ENCODE results near the gene KRTAP5-1. TPM values are rescaled to one million over a fixed set of nuclear protein-coding genes. Genes with fewer than 3 reads are reported as not detected.
"Not testable (repeated sequence)": the region's sequence is repeated elsewhere in the genome, so short reads cannot be mapped to it uniquely, and the experiment has no call there.

The KRTAP5-1 gene
- total RNA-seq, 2 experiments from 2014 or later, result not detected

DNA sequence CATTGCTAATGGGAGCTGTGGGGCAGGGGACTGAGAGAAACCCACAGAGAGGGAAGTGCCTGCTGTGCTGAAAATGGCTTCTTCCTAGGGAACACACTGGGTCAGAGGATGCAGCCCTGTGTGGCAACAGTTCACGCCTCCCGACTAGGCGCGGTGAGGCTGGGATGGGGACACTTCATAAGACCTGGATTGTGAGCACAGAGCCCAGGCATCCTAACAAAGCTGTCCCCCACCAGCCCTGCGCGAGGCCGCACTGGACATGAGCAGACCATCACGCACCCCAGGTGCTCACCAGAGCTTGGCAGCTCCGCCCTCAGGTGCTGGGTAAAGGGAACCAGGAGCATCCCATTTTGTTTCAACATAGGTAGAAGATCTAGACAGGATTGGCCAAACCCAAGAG, 38.6 kb upstream of the KRTAP5-1 start:
- peaks cover 6% of the 10 kb centered on the region for H3K4me1 Mint-ChIP-seq (ENCODE audit: low read depth)
- POLR2A ChIA-PET, result interaction anchor here (0.7 kb wide), 1 partner anchor 10 kb away, joined by 3 read pairs; no protein-coding TSS in a partner anchor
- H3K27me3 Mint-ChIP-seq, result peaks cover 11% of the 10 kb centered on the region
- CTCF ChIA-PET, result interaction anchor here (0.6 to 1.4 kb wide), 3 partner anchors 14 to 343 kb away, joined by 3 to 4 read pairs (median 3); no protein-coding TSS in a partner anchor
- no peak overlapping the region for H3K4me3 Mint-ChIP-seq
- ATAC-seq (no peak), DNase-seq (no peak)
- intact Hi-C loops (cut with micrococcal nuclease), result no loop called here
- no peak overlapping the region for H3K27ac Mint-ChIP-seq
- TF ChIP-seq, protein P1, sequence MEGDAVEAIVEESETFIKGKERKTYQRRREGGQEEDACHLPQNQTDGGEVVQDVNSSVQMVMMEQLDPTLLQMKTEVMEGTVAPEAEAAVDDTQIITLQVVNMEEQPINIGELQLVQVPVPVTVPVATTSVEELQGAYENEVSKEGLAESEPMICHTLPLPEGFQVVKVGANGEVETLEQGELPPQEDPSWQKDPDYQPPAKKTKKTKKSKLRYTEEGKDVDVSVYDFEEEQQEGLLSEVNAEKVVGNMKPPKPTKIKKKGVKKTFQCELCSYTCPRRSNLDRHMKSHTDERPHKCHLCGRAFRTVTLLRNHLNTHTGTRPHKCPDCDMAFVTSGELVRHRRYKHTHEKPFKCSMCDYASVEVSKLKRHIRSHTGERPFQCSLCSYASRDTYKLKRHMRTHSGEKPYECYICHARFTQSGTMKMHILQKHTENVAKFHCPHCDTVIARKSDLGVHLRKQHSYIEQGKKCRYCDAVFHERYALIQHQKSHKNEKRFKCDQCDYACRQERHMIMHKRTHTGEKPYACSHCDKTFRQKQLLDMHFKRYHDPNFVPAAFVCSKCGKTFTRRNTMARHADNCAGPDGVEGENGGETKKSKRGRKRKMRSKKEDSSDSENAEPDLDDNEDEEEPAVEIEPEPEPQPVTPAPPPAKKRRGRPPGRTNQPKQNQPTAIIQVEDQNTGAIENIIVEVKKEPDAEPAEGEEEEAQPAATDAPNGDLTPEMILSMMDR (IDR thresholded peaks at IDR 0.05), result no peak
- H3K36me3 Mint-ChIP-seq (ENCODE audit: low read depth), result no peaks in the 10 kb centered on the region
- no peaks in the 10 kb centered on the region for H3K9me3 Mint-ChIP-seq

- CTCF ChIA-PET, result interaction anchor here (1.3 kb wide), 1 partner anchor 9 kb away, joined by 3 read pairs; no protein-coding TSS in a partner anchor
- ATAC-seq, result no peak
Observed at GRCh38 chr11:1622086-1622485, 37.0 kb upstream of the KRTAP5-1 start, which contains the start of gene KRTAP5-4. Gene KRTAP5-4, minus strand, starts transcription at chr11:1622138. Its CDS starts 45 bp downstream, at chr11:1622093.

GRCh38 chr11:1619449-1619848, 34.4 kb upstream of the KRTAP5-1 start:
- Mint-ChIP-seq H3K27me3 (peaks cover 23% of the 10 kb centered on the region), H3K36me3 (ENCODE audit: low read depth) (no peaks in the 10 kb centered on the region), H3K4me1 (ENCODE audit: low read depth) (peaks cover 6% of the 10 kb centered on the region), H3K9me3 (no peaks in the 10 kb centered on the region), H3K4me3 (no peak overlapping the region), H3K27ac (peak overlapping the region; percentile 11)
- POLR2A ChIA-PET, result no interaction called here
- CTCF ChIA-PET, result interaction anchor here (0.8 to 3.7 kb wide), 3 partner anchors 9 to 31 kb away, joined by 3 to 24 read pairs (median 3); no protein-coding TSS in a partner anchor
- TF ChIP-seq, protein P1 (IDR thresholded peaks at IDR 0.05), result no peak
- peak; percentile 90 for ATAC-seq
- peak; percentile 55 for DNase-seq
- intact Hi-C loops (cut with micrococcal nuclease), result no loop called here

More at GRCh38 chr11:1622086-1622485, 37.0 kb upstream of the KRTAP5-1 start, which contains the start of gene KRTAP5-4:
- H3K9me3 Mint-ChIP-seq, result no peaks in the 10 kb centered on the region
- no peak for DNase-seq
- H3K4me3 Mint-ChIP-seq, result no peak within 1 kb of the TSS
- no peak within 1 kb of the TSS for H3K27ac Mint-ChIP-seq
- TF ChIP-seq, protein P1 (IDR thresholded peaks at IDR 0.05), result no peak
- no peaks in the 10 kb centered on the region for H3K36me3 Mint-ChIP-seq (ENCODE audit: low read depth)
- POLR2A ChIA-PET, result no interaction called here
- intact Hi-C loops (cut with micrococcal nuclease), result no loop called here
- H3K27me3 Mint-ChIP-seq, result peaks cover 12% of the 10 kb centered on the region
- peaks cover 6% of the 10 kb centered on the region for H3K4me1 Mint-ChIP-seq (ENCODE audit: low read depth)

DNA sequence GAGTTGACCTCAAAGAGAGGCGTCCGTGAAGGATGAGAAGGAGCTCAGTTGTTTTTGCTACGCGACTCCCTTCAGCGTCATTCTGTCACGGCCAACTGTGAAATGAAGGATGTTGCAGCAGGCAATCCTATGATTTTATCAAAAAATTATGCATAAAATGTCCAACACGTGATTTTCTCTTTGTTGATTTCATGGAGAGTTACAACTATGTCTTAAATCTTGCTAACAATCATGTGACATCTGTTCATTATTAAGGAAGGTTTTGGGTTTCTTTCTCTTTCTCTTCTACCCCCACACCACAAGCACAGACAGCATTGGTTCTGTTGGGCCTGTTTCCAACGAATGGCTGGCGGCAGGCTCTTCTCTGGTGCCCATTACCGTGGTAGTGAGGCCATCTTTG, 33.1 kb upstream of the KRTAP5-1 start:
- intact Hi-C loops (cut with micrococcal nuclease), result no loop called here
- no peak for ATAC-seq
- Mint-ChIP-seq H3K27me3 (peaks cover 23% of the 10 kb centered on the region), H3K36me3 (ENCODE audit: low read depth) (no peaks in the 10 kb centered on the region), H3K4me3 (no peak overlapping the region), H3K4me1 (ENCODE audit: low read depth) (peaks cover 6% of the 10 kb centered on the region), H3K27ac (no peak overlapping the region), H3K9me3 (no peaks in the 10 kb centered on the region)
- CTCF ChIA-PET, result interaction anchor here (0.7 to 3.7 kb wide), 7 partner anchors 10 to 72 kb away, joined by 3 to 24 read pairs (median 6); partner anchors contain the start of gene KRTAP5-5
- TF ChIP-seq, protein P1 (IDR thresholded peaks at IDR 0.05), result no peak
- DNase-seq, result no peak
- POLR2A ChIA-PET, result no interaction called here

DNA sequence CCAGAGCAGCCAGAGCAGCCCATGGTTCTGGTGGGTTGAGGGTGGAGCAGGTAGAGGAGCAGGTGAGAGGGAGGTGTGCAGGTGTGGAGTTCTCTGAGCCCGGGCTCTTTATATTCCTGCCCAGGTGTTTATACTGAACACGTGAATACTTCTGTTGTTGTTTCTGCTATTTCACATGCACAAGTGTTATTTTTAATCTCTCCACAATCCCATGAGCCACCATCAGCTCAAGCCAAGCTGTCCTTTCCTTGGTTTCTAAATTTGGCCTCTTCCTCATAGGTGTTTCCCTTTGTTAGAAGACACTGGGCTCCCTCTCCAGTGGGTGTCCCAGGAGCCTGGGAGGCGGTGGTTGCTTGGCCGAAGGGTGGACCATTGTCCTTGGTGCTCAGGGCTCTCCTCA, 23.3 kb upstream of the KRTAP5-1 start, which contains the start of gene KRTAP5-3:
Gene KRTAP5-3 (minus strand): TSS at position 101 of the 400 bp plus-strand sequence. CDS start 78 bp downstream, at position 23.
- Mint-ChIP-seq H3K4me1 (ENCODE audit: low read depth) (peaks cover 2% of the 10 kb centered on the region), H3K9me3 (no peaks in the 10 kb centered on the region), H3K27ac (no peak within 1 kb of the TSS), H3K36me3 (ENCODE audit: low read depth) (no peaks in the 10 kb centered on the region), H3K27me3 (peaks cover 18% of the 10 kb centered on the region), H3K4me3 (no peak within 1 kb of the TSS)
- DNase-seq (no peak), ATAC-seq (no peak)
- TF ChIP-seq, protein P1 (IDR thresholded peaks at IDR 0.05), result no peak
- ChIA-PET CTCF (no interaction called here), POLR2A (no interaction called here)
- intact Hi-C loops (cut with micrococcal nuclease), result no loop called here

DNA sequence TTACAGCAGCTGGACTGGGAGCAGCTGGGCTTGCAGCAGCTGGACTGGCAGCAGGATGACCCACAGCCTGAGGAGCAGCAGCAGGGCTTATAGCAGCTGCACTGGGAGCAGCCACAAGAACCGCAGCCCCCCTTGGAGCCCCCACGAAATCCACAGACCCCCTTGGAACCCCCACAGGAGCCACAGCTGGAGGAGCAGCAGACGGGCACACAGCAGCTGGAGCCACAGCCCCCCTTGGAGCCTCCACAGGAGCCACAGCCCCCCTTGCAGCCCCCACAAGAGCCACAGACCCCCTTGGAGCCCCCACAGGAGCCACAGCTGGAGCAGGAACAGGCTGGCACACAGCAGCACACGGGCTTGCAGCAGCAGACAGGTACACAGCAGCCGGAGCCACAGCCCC, 22.8 kb upstream of the KRTAP5-1 start:
- CTCF ChIA-PET; intact Hi-C loops (cut with micrococcal nuclease): not testable (repeated sequence)

GRCh38 chr11:1607156-1607845, 22.2 kb upstream of the KRTAP5-1 start:
- H3K36me3 Mint-ChIP-seq (ENCODE audit: low read depth); H3K27ac Mint-ChIP-seq; DNase-seq; H3K4me1 Mint-ChIP-seq (ENCODE audit: low read depth); POLR2A ChIA-PET; H3K9me3 Mint-ChIP-seq; ATAC-seq; CTCF ChIA-PET; H3K4me3 Mint-ChIP-seq; intact Hi-C loops (cut with micrococcal nuclease): not testable (repeated sequence)
- H3K27me3 Mint-ChIP-seq, result peaks cover 24% of the 10 kb centered on the region

More for the DNA sequence above, 22.8 kb upstream of the KRTAP5-1 start:
- DNase-seq; POLR2A ChIA-PET; H3K9me3 Mint-ChIP-seq; H3K36me3 Mint-ChIP-seq (ENCODE audit: low read depth); H3K27ac Mint-ChIP-seq; H3K4me3 Mint-ChIP-seq; ATAC-seq; H3K4me1 Mint-ChIP-seq (ENCODE audit: low read depth): not testable (repeated sequence)
- peaks cover 21% of the 10 kb centered on the region for H3K27me3 Mint-ChIP-seq

Measured in activated CD8-positive, alpha-beta T cell treated with anti-CD3 and anti-CD28 coated beads for 36 hours (primary cell).